Cardiac muscle cell (in vitro differentiated cells and primary cell): ENCODE results near the gene TCF12. TPM values are rescaled to one million over a fixed set of nuclear protein-coding genes. Genes with fewer than 3 reads are reported as not detected.

Source experiments
- DNase-seq, 2 donors: peaks; one replicate each; pipeline versions ENCODE4 v3.0.0 to v3.0.0-alpha.2; 2010 to 2017; ENCODE audit warnings: low read depth in 1 of 2, low spot score in 1 of 2
- H3K27ac ChIP-seq: fragments of 200-600 bp; sonication (generic); 2 replicates; pipeline ENCODE4 v1.5.1; 2016
- H3K27me3 ChIP-seq: fragments of 200-600 bp; sonication (generic); 2 replicates; pipeline ENCODE4 v1.6.0; 2016; ENCODE audit warnings: control low read depth
- H3K36me3 ChIP-seq: fragments of 200-600 bp; sonication (generic); 2 replicates; pipeline ENCODE4 v1.5.1; 2016; ENCODE audit warnings: control low read depth
- H3K4me1 ChIP-seq: fragments of 200-600 bp; sonication (generic); 2 replicates; pipeline ENCODE4 v1.8.1; 2017; ENCODE audit warnings: low read depth, mild to moderate bottlenecking, mixed run types
- H3K4me3 ChIP-seq: fragments of 200-600 bp; sonication (generic); 2 replicates; pipeline ENCODE4 v1.5.1; 2016; ENCODE audit warnings: mild to moderate bottlenecking
- H3K9me3 ChIP-seq: fragments of 200-600 bp; sonication (generic); 2 replicates; pipeline ENCODE4 v1.5.1; 2017; ENCODE audit warnings: low read depth, mild to moderate bottlenecking, control low read depth
- polyA plus RNA-seq: library from polyadenylated mRNA; unstranded; fragments of >200 nt; fragmentation: Nextera tagmentation; extraction: Ambion mirVana; gene quantifications from 2 replicates; pipeline ENCODE4 v1.2.1, GENCODE V29; 2016
- total RNA-seq: library from RNA; depleted of rRNA; stranded (reverse); fragments of >200 nt; gene quantifications from 2 replicates; pipeline ENCODE4 v1.2.3, GENCODE V29; 2016
- TF ChIP-seq, protein P1 (sequence below): IDR thresholded peaks from 2 replicates; pipeline ENCODE4 v1.5.1; 2012; ENCODE audit warnings: low read depth, mild to moderate bottlenecking, low read length

TCF12 gene
- total and polyA plus RNA-seq, 2 experiments from 2014 or later, result 42.6 to 137 TPM

DNA sequence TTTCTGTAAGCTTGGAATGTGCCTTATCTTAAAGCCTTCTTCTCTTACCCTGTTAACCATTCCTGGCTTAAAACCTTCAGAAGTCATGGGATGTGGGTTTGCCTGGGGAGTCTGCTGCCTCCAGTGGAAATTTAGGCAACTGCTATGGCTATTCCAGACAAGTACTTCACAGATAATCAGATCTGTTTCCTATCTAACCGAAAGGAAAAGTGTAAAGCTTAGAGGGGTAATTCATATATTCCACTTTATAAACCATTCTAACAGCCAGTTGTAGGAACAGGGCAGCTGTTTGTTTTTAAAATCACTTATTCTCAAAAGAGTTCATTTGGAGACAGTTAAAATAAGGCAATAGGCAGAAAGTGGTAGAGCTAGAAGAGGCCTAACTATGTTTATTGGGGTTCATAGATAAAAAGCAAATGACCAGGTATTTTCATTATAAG lies 219.9 kb downstream of the TCF12 start:
- H3K27me3 ChIP-seq, result no peaks in the 10 kb centered on the region
- no peak overlapping the region for H3K4me3 ChIP-seq
- TF ChIP-seq, protein P1, sequence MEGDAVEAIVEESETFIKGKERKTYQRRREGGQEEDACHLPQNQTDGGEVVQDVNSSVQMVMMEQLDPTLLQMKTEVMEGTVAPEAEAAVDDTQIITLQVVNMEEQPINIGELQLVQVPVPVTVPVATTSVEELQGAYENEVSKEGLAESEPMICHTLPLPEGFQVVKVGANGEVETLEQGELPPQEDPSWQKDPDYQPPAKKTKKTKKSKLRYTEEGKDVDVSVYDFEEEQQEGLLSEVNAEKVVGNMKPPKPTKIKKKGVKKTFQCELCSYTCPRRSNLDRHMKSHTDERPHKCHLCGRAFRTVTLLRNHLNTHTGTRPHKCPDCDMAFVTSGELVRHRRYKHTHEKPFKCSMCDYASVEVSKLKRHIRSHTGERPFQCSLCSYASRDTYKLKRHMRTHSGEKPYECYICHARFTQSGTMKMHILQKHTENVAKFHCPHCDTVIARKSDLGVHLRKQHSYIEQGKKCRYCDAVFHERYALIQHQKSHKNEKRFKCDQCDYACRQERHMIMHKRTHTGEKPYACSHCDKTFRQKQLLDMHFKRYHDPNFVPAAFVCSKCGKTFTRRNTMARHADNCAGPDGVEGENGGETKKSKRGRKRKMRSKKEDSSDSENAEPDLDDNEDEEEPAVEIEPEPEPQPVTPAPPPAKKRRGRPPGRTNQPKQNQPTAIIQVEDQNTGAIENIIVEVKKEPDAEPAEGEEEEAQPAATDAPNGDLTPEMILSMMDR, result peak; percentile 95
- no peaks in the 10 kb centered on the region for H3K9me3 ChIP-seq
- no peaks in the 10 kb centered on the region for H3K36me3 ChIP-seq
- H3K27ac ChIP-seq, result no peak overlapping the region
- H3K4me1 ChIP-seq, result peaks cover 21% of the 10 kb centered on the region
- peak; percentile 74 to 92 for DNase-seq

DNA sequence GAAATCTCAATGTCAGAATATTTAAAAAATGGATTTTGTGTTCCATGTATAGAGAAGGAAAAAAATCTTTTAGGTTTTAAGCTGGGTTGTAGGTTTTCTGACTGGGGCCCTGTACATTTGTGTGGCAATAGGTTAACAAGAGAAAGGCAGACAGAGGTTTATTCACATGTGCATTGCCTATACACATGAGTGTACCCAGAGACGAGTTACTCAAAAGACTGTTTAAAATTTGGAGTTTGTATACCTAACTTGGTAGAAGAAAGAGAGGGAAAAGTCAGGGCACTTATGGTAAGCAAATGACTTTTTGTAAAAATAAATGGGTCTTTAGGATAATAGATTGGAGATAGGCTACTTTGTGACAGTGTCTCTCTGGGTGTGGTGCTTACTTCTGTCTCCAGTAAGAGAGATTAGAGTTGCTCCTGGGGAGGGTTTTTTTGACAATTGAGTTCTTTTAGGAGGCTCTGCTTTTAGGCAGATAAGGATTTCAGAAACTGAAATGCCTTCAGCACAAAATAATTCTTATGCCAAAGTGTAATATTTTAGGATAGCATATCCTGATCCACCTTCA lies 225.2 kb downstream of the TCF12 start:
- H3K9me3 ChIP-seq, result no peaks in the 10 kb centered on the region
- no peak overlapping the region for H3K27ac ChIP-seq
- H3K4me1 ChIP-seq, result peaks cover 7% of the 10 kb centered on the region
- TF ChIP-seq, protein P1, result no peak
- H3K27me3 ChIP-seq, result no peaks in the 10 kb centered on the region
- H3K36me3 ChIP-seq, result no peaks in the 10 kb centered on the region
- no peak overlapping the region for H3K4me3 ChIP-seq
- no peak for DNase-seq

DNA sequence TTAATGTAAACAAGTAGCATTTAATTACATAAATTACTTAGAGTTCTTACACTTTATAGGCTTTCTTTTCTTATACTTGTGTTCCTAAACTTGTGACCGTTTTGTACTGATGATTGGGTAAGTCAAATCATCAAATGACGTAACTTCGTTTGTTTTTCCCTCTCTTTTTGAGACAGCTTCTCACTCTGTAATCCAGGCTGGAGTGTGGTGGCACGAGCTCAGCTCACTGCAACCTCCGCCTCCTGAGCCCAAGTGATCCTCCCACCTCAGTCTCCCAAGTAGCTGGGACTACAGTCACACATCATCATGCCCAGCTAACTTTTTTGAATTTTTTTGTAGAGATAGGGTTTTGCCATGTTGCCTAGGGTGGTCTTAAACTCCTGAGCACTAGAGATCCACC lies 226.0 kb downstream of the TCF12 start:
- TF ChIP-seq, protein P1, result no peak
- Histone ChIP-seq H3K4me3 (no peak overlapping the region), H3K4me1 (no peaks in the 10 kb centered on the region), H3K36me3 (no peaks in the 10 kb centered on the region), H3K27ac (no peak overlapping the region), H3K9me3 (no peaks in the 10 kb centered on the region), H3K27me3 (no peaks in the 10 kb centered on the region)
- no peak for DNase-seq

DNA sequence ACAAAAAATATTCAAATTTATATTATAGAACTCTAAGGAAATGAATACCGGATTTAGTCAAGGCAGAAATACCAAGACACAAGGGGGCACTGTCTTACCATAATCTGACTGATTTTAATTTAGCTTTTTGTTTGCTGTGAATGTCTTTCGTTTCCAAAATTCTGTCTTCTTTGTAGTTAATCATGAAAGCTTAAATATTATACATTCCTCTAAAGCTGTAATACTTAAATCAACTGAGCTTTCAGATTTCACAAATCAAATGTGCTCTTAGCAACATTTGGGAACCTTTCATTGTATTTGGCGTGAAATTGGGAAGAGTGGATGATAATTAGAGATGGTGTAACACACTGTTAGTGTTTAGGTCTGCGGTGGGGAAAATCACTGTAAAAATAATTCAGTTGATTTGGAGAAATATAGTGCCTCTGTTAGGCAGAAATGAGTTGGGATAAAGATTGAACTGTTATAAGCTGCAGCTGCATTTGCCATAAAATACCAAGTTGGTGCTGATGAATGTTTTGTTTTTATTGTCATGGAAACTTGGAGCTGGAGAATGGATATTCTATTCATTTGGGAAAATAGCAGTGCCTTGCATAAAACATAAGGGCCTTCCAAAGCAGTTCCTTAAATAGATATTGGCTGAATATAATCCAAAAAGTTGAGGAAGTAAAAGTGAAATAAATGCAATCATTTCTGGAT lies 228.2 kb downstream of the TCF12 start:
- H3K9me3 ChIP-seq, result no peaks in the 10 kb centered on the region
- TF ChIP-seq, protein P1, result peak; percentile 69
- H3K27me3 ChIP-seq, result no peaks in the 10 kb centered on the region
- no peaks in the 10 kb centered on the region for H3K4me1 ChIP-seq
- H3K36me3 ChIP-seq, result no peaks in the 10 kb centered on the region
- H3K4me3 ChIP-seq, result no peak overlapping the region
- no peak overlapping the region for H3K27ac ChIP-seq
- DNase-seq, result peak; percentile 56 to 81

DNA sequence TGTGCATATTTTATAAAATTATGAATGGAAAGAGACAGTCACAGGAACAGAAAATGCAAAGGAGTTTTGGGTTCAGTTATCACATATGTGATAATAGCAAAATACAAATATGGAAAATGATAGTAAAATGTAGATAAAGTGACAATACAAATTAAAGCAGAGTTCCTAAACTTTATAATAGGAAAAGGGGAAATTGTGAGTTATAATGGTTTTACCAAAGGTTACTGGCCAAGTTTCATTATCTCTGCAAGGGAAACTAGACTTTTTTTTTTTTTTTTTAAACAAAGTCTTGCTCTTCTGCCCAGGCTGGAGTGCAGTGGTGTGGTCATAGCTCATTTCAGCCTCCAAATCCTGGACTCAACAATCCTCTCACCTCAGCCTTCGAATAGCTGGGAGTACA lies 229.2 kb downstream of the TCF12 start:
- TF ChIP-seq, protein P1, result no peak
- Histone ChIP-seq H3K9me3 (no peaks in the 10 kb centered on the region), H3K27me3 (no peaks in the 10 kb centered on the region), H3K4me1 (no peaks in the 10 kb centered on the region), H3K27ac (no peak overlapping the region), H3K36me3 (no peaks in the 10 kb centered on the region), H3K4me3 (no peak overlapping the region)
- DNase-seq, result no peak
